GM12873 (cell line): ENCODE data around the gene TANGO6.

ENCODE experiments used
- CTCF ChIP-seq: IDR thresholded peaks from 2 replicates; pipeline ENCODE4 v1.5.1; 2012; ENCODE audit warnings: low read depth, mild to moderate bottlenecking, moderate library complexity, low read length, control low read depth; ENCODE audit not compliant: insufficient read depth; ENCODE audit errors: missing control alignments

Gene TANGO6

GRCh38 chr16:69112285-69113129 lies 269.2 kb downstream of the TANGO6 start:
- TF ChIP-seq CTCF: peak; percentile 93

DNA sequence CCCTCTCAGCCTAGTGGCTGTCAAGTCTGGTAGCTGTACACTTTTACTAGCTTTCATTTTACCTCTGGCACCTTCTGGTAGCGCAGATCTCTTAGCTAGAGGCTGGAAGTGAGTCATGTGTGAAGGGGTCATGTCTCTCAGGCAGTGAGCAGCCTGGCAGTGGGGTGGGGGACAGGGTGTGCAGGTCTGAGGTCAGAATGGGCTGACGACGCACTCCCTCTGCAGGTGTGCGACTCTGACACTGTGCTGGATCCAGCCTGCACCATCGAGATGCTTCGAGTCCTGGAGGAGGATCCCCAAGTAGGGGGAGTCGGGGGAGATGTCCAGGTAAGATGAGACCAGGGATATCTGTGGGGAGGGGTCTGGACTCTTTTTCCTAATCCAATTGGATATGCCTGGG lies 269.9 kb downstream of the TANGO6 start:
- no peak for TF ChIP-seq CTCF

- TF ChIP-seq CTCF: no peak
Measured at GRCh38 chr16:69114346-69114975, 271.1 kb downstream of the TANGO6 start.

DNA sequence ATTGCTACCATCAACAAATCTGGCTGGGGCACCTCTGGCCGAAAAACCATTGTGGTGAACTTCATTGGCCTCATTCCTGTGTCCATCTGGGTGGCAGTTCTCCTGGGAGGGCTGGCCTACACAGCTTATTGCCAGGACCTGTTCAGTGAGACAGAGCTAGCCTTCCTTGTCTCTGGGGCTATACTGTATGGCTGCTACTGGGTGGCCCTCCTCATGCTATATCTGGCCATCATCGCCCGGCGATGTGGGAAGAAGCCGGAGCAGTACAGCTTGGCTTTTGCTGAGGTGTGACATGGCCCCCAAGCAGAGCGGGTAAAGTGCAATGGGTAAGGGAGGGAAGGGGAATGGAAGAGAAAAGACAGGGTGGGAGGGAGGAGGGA lies 271.6 kb downstream of the TANGO6 start:
- TF ChIP-seq CTCF: no peak

DNA sequence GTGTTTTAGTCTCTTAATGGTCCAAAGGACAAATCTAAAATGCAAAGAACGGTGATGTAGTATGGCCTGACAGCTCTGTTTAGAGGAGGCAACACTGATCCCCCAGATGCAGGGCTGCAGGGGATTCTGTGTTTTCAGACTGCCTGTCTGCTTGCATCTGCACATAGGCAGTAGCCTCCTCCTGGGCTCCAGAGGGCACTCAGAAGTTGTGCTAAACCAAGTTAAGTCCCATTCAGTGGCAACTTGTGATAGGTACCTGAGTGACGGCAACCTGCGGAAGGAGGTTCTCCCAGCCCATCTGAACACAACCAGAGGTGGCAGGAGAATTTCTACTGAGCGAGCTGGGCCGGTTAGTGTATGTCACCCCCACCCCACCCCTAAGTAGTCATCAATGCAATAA lies 272.0 kb downstream of the TANGO6 start:
- no peak for TF ChIP-seq CTCF

- TF ChIP-seq CTCF: no peak
Measured at GRCh38 chr16:69115837-69116236, 272.5 kb downstream of the TANGO6 start.

DNA sequence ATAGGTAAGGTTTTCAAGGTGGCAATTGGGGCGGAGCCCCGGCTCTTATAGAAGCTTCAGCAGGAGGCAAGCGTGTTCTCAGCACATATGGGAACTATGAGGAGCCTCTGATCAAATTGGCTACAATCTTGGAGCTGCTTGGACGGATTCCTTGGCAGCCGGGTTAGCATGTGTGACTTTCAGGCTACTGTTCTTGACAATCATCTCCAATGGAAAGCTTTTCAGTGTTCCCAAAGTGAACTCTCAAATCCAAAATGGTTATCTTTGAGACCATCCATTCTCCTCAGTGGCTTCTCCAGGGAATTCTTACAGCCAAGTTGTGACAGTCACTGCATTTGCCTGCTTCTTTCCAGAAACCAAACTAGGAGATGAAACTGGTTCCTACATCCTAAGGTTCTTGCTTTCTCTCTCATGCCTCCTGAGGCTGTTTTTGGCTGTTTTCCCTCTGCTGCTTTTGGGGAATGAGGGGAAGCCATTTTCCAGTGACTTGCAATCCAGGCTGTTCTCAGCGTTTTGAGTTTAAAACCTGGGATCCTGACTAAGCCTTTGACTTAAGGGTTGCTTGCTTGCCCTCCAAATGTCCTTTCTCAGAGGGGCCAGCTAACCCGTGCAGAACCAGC lies 273.0 kb downstream of the TANGO6 start:
- no peak for TF ChIP-seq CTCF
